ENCODE results near the gene RPS6KA1. TPM values are rescaled to one million over a fixed set of nuclear protein-coding genes. Genes with fewer than 3 reads are reported as not detected.

The RPS6KA1 gene
- total and polyA plus RNA-seq, 8 donors, result 19.9 to 104 (median 26.0) TPM

DNA sequence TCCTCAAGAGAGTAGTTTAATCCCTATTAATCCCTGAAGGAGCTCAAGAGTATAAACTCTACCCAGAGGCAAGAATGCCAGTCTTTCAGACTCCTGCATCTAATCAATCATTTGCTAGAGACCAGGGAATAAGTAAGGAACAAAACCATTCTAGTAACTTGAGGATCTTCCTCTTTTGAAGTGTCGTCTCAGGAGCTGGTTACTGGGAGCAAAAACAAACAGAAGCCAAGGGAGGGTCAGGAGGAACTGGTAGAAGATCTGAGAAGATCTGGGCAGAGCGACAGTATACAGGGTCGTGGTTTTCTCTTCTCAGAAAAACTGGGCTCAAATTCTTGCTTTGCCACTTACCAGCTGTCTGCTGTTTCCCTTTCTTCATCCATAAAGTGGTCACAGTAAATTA, 69.3 kb downstream of the RPS6KA1 start:
- Histone ChIP-seq H3K36me3 (no peaks in the 10 kb centered on the region), H3K27me3 (no peaks in the 10 kb centered on the region), H3K4me3 (no peak overlapping the region), H3K9me3 (no peaks in the 10 kb centered on the region), H3K4me1 (peaks cover 5 to 8% of the 10 kb centered on the region in 2 donors), H3K27ac (no peak overlapping the region)
- peak; percentile 56 for ATAC-seq
- intact Hi-C loops (cut with DNase I), result no loop called here
- DNase-seq, result no peak
- TF ChIP-seq, protein P1, sequence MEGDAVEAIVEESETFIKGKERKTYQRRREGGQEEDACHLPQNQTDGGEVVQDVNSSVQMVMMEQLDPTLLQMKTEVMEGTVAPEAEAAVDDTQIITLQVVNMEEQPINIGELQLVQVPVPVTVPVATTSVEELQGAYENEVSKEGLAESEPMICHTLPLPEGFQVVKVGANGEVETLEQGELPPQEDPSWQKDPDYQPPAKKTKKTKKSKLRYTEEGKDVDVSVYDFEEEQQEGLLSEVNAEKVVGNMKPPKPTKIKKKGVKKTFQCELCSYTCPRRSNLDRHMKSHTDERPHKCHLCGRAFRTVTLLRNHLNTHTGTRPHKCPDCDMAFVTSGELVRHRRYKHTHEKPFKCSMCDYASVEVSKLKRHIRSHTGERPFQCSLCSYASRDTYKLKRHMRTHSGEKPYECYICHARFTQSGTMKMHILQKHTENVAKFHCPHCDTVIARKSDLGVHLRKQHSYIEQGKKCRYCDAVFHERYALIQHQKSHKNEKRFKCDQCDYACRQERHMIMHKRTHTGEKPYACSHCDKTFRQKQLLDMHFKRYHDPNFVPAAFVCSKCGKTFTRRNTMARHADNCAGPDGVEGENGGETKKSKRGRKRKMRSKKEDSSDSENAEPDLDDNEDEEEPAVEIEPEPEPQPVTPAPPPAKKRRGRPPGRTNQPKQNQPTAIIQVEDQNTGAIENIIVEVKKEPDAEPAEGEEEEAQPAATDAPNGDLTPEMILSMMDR (IDR thresholded peaks at IDR 0.05), result no peak

DNA sequence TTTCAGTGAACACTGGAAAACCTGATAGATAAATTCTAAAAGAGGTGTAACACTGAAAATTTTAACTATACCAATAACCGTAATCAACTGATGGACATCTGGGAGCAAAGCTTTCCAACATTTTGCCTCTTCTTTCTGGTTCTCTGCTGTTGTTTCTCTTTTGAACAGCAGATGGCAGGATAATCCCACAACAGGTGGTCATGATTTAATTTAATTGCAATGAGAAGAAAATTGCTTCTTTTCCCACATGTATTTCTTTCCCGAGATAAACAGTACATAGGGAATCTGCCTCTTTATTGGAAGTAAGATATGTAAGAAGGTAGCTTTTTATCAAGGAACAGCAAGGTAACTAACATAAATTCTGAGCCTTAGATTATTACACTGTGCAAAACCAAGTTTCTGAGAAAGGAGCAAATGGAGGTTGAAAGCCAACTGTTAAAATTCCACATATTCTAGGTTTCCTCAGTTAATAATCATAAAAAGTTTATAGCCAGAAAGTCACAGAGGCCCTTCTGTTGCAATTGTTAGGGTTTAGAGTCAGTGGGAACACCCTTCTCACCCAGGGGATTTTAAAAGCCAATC, 72.9 kb downstream of the RPS6KA1 start:
- TF ChIP-seq, protein P1 (IDR thresholded peaks at IDR 0.05), result peak; percentile 84 to 88
- intact Hi-C loops (cut with DNase I), result loop anchor here in 1 of 2 donors (5.0 to 10.0 kb wide), 2 partner anchors 190 to 282 kb away; no protein-coding TSS in a partner anchor
- Histone ChIP-seq H3K4me1 (peaks cover 4 to 16% of the 10 kb centered on the region in 2 donors), H3K36me3 (no peaks in the 10 kb centered on the region), H3K4me3 (no peak overlapping the region), H3K27ac (no peak overlapping the region), H3K9me3 (no peaks in the 10 kb centered on the region), H3K27me3 (no peaks in the 10 kb centered on the region)
- DNase-seq (peak in 2 of 4 donors; percentile 75 to 81), ATAC-seq (peak; percentile 84)

DNA sequence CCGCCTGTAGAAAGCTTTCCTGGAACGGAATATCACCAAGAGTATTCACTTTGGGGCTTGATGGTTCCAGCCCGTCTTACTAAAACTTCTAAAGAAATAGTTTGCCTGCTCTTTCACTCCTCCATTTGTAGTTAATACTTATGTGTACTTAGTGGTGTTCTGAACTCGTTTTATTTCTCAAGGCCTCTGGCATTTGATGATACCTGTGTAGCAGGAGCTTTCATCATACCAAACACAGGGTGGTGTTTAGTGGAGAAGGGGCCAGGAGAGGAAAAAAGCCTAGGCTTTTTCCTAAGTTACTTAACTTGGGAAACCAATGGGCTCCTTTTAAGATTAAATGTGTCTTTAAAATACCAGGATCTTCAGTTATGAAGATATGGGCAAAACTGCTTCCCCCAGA, 74.3 kb downstream of the RPS6KA1 start:
- Histone ChIP-seq H3K27me3 (no peaks in the 10 kb centered on the region), H3K4me1 (peaks cover 0 to 9% of the 10 kb centered on the region in 2 donors), H3K4me3 (no peak overlapping the region), H3K27ac (no peak overlapping the region), H3K9me3 (no peaks in the 10 kb centered on the region), H3K36me3 (no peaks in the 10 kb centered on the region)
- DNase-seq (no peak), ATAC-seq (no peak)
- intact Hi-C loops (cut with DNase I), result loop anchor here in 1 of 2 donors (5.0 to 10.0 kb wide), 2 partner anchors 188 to 281 kb away; no protein-coding TSS in a partner anchor
- TF ChIP-seq, protein P1 (IDR thresholded peaks at IDR 0.05), result no peak

DNA sequence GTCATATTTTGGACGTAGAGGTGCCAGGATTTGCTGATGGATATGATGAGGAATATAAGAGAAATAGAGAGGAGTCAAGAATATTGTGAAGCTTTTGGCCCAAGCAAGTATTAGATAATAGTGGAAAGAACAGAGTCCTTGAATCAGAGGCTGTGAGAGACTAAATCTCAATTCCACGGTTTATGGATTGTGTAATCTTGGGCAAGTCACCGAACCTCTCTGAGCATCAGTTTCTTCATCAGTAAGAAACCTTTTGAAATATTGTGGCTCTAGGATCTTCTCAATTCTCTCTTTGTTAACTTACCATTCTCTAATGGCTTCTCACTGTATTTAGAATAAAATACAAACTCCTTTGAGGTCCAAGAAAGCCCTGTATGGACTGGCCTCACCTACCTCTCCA, 77.6 kb downstream of the RPS6KA1 start:
- Histone ChIP-seq H3K27ac (no peak overlapping the region), H3K4me1 (peaks cover 0 to 8% of the 10 kb centered on the region in 2 donors), H3K4me3 (no peak overlapping the region), H3K9me3 (no peaks in the 10 kb centered on the region), H3K27me3 (no peaks in the 10 kb centered on the region), H3K36me3 (no peaks in the 10 kb centered on the region)
- intact Hi-C loops (cut with DNase I), result loop anchor here in 1 of 2 donors (10.0 kb wide), 1 partner anchor 278 kb away; no protein-coding TSS in a partner anchor
- DNase-seq (no peak), ATAC-seq (no peak)
- TF ChIP-seq, protein P1 (IDR thresholded peaks at IDR 0.05), result no peak

DNA sequence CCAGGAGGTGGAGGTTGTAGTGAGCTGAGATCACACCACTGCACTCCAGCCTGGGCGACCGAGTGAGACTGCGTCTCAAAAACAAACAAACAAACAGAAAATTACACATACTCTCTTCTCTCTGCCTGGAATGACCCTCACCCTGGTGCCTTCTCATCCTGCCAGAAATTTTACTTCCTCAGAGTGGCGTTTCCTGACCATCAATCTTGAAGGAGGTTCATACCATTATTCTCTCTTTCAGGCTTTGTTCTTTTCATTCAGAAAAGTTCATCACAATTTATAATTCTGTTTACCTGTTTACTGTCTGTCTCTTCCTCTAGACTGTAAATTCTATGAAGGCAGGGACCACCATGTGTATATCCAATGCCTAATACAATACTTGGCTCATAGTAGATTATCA, 79.3 kb downstream of the RPS6KA1 start:
- Histone ChIP-seq H3K4me3 (no peak overlapping the region), H3K4me1 (peaks cover 0 to 8% of the 10 kb centered on the region in 2 donors), H3K9me3 (no peaks in the 10 kb centered on the region), H3K27ac (no peak overlapping the region), H3K36me3 (no peaks in the 10 kb centered on the region), H3K27me3 (no peaks in the 10 kb centered on the region)
- DNase-seq, result no peak
- TF ChIP-seq, protein P1 (IDR thresholded peaks at IDR 0.05), result no peak
- intact Hi-C loops (cut with DNase I), result loop anchor here in 1 of 2 donors (10.0 kb wide), 1 partner anchor 276 kb away; no protein-coding TSS in a partner anchor
- no peak for ATAC-seq

All from left lung (tissue), 10 donors.